Endothelial cell (in vitro differentiated cells): Measurements from ENCODE around the gene ANXA4. TPM values are rescaled to one million over a fixed set of nuclear protein-coding genes. Genes with fewer than 3 reads are reported as not detected.

ENCODE experiments used
- DNase-seq: peaks from one replicate; pipeline ENCODE4 v3.0.0; 2021; ENCODE audit warnings: low spot score
- H3K27ac Mint-ChIP-seq: one replicate; pipeline ENCODE4 v1.8.0; 2021; ENCODE audit warnings: mixed read lengths, inconsistent platforms; ENCODE audit not compliant: unreplicated experiment
- H3K27me3 Mint-ChIP-seq: one replicate; pipeline ENCODE4 v1.8.0; 2021; ENCODE audit warnings: mild to moderate bottlenecking, moderate library complexity, mixed read lengths, inconsistent platforms; ENCODE audit not compliant: unreplicated experiment
- H3K36me3 Mint-ChIP-seq: one replicate; pipeline ENCODE4 v1.8.0; 2021; ENCODE audit warnings: mild to moderate bottlenecking, low read depth, mixed read lengths, inconsistent platforms; ENCODE audit not compliant: unreplicated experiment
- H3K4me1 Mint-ChIP-seq: one replicate; pipeline ENCODE4 v1.8.0; 2021; ENCODE audit warnings: mild to moderate bottlenecking, mixed read lengths, inconsistent platforms; ENCODE audit not compliant: unreplicated experiment
- H3K4me3 Mint-ChIP-seq: one replicate; pipeline ENCODE4 v1.8.0; 2021; ENCODE audit warnings: mild to moderate bottlenecking, mixed read lengths, inconsistent platforms; ENCODE audit not compliant: unreplicated experiment
- H3K9me3 Mint-ChIP-seq: one replicate; pipeline ENCODE4 v1.8.0; 2021; ENCODE audit warnings: mixed read lengths, inconsistent platforms; ENCODE audit not compliant: unreplicated experiment
- CTCF ChIP-seq: fragments of 200-600 bp; sonication (generic); IDR thresholded peaks from one replicate; pipeline ENCODE4 v1.5.0; 2021; ENCODE audit warnings: antibody characterized with exemption; ENCODE audit not compliant: unreplicated experiment
- total RNA-seq: library from RNA; stranded (reverse); fragmentation: NEBNext Ultra II Directional; extraction: Animal tissue kit (Norgen Biotek cat#: 25700); gene quantifications from one replicate; pipeline ENCODE4 v1.2.1, GENCODE V29; 2021; ENCODE audit not compliant: unreplicated experiment

ANXA4 gene
- total RNA-seq, 1 donor from 2014 or later, result 29.4 TPM

GRCh38 chr2:69745035-69745434, 3.1 kb downstream of the ANXA4 start:
- Mint-ChIP-seq H3K27ac (no peak overlapping the region), H3K36me3 (peaks cover 5% of the 10 kb centered on the region), H3K27me3 (peaks cover 8% of the 10 kb centered on the region), H3K4me1 (peaks cover 12% of the 10 kb centered on the region), H3K9me3 (no peaks in the 10 kb centered on the region), H3K4me3 (no peak overlapping the region)
- no peak for DNase-seq
- TF ChIP-seq CTCF, result no peak

GRCh38 chr2:69750246-69750645, 8.3 kb downstream of the ANXA4 start:
- Mint-ChIP-seq H3K4me3 (no peak overlapping the region), H3K36me3 (no peaks in the 10 kb centered on the region), H3K9me3 (no peaks in the 10 kb centered on the region), H3K27me3 (no peaks in the 10 kb centered on the region), H3K27ac (no peak overlapping the region), H3K4me1 (no peaks in the 10 kb centered on the region)
- no peak for DNase-seq
- TF ChIP-seq CTCF, result no peak

GRCh38 chr2:69753659-69754363, 11.9 kb downstream of the ANXA4 start:
- Mint-ChIP-seq H3K4me3 (no peak overlapping the region), H3K27ac (no peak overlapping the region), H3K9me3 (no peaks in the 10 kb centered on the region), H3K36me3 (no peaks in the 10 kb centered on the region), H3K27me3 (no peaks in the 10 kb centered on the region), H3K4me1 (no peaks in the 10 kb centered on the region)
- DNase-seq, result no peak
- TF ChIP-seq CTCF, result no peak

- H3K27me3 Mint-ChIP-seq, result no peaks in the 10 kb centered on the region
- H3K36me3 Mint-ChIP-seq, result no peaks in the 10 kb centered on the region
- no peak for TF ChIP-seq CTCF
- H3K9me3 Mint-ChIP-seq, result no peaks in the 10 kb centered on the region
- H3K27ac Mint-ChIP-seq, result no peak overlapping the region
- H3K4me3 Mint-ChIP-seq, result no peak overlapping the region
- H3K4me1 Mint-ChIP-seq, result no peaks in the 10 kb centered on the region
- no peak for DNase-seq
These were observed 12.7 kb downstream of the ANXA4 start for GRCh38 chr2:69754633-69755032.

- TF ChIP-seq CTCF, result no peak
- DNase-seq, result no peak
- Mint-ChIP-seq H3K4me3 (no peak overlapping the region), H3K27me3 (no peaks in the 10 kb centered on the region), H3K36me3 (no peaks in the 10 kb centered on the region), H3K4me1 (no peaks in the 10 kb centered on the region), H3K9me3 (no peaks in the 10 kb centered on the region), H3K27ac (no peak overlapping the region)
These were observed 14.0 kb downstream of the ANXA4 start for GRCh38 chr2:69755862-69756467.
